OCI-LY7 (cell line): ENCODE data around the gene NAV3.

Source experiments
- EZH2phosphoT487 ChIP-seq: fragments of 200-600 bp; sonication (generic); IDR thresholded peaks from 2 replicates; pipeline ENCODE4 v1.6.1; 2018; ENCODE audit warnings: low read depth, borderline replicate concordance, mild to moderate bottlenecking, mixed run types, antibody characterized with exemption, low read length, moderate library complexity, mixed read lengths
- TF ChIP-seq, protein P1 (sequence below): fragments of 200-600 bp; sonication (generic); conservative IDR thresholded peaks from 2 replicates; pipeline ENCODE4 v1.5.1; 2014; ENCODE audit warnings: mild to moderate bottlenecking, antibody characterized with exemption, low read length, moderate library complexity, mixed read lengths

DNA sequence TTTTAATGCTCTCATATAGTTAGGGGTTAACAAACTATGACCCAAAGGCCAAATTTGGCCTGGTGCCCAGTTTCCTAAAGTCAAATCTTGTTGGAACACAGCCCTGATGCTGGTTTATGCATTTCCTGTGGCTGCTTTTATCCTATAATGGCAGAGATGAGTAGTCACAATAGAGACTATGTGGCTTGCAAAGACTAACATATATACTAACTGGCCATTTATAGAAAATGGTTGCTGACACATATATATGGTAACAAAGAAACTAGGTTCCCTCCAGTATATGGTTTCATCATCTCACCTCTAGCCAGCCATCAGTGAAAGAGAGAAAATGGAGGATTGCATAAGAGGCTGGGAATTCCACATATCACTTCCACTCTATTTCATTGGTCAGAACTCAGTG, 10.8 kb downstream of the NAV3 start:
- TF ChIP-seq, protein P1, sequence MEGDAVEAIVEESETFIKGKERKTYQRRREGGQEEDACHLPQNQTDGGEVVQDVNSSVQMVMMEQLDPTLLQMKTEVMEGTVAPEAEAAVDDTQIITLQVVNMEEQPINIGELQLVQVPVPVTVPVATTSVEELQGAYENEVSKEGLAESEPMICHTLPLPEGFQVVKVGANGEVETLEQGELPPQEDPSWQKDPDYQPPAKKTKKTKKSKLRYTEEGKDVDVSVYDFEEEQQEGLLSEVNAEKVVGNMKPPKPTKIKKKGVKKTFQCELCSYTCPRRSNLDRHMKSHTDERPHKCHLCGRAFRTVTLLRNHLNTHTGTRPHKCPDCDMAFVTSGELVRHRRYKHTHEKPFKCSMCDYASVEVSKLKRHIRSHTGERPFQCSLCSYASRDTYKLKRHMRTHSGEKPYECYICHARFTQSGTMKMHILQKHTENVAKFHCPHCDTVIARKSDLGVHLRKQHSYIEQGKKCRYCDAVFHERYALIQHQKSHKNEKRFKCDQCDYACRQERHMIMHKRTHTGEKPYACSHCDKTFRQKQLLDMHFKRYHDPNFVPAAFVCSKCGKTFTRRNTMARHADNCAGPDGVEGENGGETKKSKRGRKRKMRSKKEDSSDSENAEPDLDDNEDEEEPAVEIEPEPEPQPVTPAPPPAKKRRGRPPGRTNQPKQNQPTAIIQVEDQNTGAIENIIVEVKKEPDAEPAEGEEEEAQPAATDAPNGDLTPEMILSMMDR: no peak
- no peak for TF ChIP-seq EZH2phosphoT487
